NCI-H1105 treated with DMSO at 0.1 percent for 48 hours (cell line): Measurements from ENCODE around the gene WRAP73.

Experiments
- DNase-seq: peaks from one replicate; lab custom pipeline; 2025; lab: John Stamatoyannopoulos, UW

Gene WRAP73

GRCh38 chr1:3646596-3646995, 3.3 kb downstream of the WRAP73 start:
- DNase-seq = no peak

DNA sequence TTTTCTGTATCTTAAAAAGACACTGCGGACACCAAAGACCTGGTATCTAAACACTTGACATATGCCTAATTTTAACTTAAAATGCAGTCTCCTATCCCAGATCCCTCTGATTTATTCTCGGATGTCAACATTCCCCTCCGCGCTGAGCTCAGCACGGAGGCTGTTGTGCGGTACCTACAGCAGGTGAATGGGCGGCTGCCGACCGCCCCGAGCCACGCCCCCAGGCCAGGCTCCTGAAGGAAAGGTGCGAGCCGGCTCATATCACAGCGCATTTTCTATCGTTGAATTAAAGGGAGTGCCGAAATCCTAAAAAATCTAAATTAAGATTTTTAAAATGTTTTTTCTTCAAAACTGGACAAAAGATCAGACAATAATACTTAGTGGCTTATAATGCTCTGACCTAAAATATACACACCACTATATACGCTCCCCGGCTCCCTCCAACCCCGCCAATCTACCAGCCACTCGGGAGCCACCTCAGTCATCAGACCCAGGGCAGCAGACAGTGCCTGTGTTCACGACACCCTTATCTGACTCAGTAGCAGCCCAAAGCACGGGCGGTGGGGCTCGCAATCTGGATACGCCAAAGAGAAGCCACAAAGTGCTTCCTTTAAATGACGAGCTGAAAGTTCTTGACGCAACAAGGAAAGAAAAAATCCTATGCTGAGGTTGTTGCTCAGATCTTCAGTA, 4.1 kb downstream of the WRAP73 start:
- DNase-seq = no peak

DNA sequence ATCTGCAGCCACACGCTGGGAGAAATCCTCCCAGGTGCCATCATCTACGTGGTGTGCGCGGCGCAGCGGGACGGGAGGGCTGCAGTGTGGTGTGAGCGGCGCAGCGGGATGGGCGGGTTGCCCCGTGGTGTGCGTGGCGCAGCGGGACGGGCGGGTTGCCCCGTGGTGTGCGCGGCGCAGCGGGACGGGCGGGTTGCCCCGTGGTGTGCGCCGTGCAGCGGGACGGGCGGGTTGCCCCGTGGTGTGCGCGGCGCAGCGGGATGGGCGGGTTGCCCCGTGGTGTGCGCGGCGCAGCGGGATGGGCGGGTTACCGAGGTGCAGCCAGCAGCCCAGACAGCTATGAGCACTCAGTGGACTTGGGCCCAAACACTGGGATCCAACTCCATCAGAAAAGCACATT, 4.7 kb downstream of the WRAP73 start:
- no peak for DNase-seq

DNA sequence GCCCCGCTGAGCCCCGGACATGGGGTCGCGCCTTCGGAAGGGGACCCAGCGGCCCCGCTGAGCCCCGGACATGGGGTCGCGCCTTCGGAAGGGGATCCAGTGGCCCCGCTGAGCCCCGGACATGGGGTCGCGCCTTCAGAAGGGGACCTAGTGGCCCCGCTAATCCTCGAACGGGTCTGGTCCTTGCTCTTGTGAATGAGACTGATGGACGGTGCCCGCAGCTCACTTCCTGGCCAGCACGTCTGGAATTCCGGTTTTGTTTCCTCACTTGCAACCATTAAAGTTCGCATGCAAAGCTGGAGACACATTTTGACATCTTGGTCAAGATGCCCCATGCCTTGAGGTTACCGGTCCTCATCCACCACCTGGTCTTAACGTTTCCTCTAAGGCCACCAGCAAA, 5.6 kb downstream of the WRAP73 start:
- DNase-seq = no peak

DNA sequence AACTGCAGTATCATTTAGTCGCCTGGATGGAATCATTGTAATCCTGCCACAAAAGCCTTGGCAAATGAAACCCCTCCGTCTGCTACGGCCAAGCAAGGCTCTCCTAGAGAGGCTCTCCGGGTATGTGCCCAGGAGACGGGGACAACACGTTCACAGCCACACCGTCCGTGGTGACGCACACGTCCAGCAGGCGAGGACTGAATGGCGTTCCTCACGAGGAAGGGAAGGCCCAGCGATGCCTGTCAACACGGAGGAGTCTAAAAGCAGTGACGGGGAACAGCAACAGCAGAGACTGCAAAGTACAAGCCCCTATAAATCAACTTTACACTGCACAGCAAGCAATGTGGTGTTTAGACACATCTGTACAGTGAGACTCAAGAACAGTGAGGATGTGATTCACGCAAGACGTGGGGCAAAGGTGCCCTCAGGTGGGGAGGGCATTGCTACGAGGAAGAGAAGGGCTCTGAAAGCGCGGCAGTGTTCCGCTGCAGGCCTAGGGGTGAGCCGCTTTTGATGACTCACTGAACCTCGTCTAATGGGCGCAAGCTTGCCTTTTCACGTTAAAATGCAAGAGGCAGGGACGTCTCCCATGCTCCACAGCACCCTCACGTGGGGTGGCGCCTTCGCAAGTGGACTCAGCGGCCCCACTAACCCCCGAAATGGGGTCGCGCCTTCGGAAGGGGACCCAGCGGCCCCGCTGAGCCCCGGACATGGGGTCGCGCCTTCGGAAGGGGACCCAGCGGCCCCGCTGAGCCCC, 6.8 kb downstream of the WRAP73 start:
- DNase-seq = no peak

- DNase-seq = no peak
Measured at GRCh38 chr1:3641816-3642215, 8.1 kb downstream of the WRAP73 start.

GRCh38 chr1:3641046-3641760, 8.7 kb downstream of the WRAP73 start:
- no peak for DNase-seq

- DNase-seq = no peak
Measured at GRCh38 chr1:3640121-3640837, 9.6 kb downstream of the WRAP73 start.

DNA sequence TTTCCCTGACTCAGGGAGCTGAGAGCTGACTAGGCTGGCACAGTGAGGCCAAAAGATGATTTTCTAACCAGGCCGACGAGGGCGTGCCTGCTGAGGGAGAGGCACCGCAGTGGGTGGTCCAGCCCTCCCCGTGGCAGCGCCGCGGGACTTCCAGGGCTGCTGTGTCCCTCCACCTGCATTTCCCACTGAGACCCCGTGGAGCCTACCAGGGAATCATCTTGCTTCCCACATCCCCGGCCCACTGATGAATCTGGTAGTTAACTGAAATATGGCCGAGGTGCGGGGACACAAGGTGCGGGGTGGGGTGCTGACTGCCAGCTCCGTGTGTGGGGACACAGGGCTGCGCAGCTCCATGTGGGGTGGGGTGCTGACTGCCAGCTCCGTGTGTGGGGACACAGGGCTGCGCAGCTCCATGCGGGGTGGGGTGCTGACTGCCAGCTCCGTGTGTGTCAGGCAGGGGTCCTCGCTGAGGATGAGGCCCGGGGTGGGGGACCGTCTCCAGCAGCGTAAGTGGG, 10.4 kb downstream of the WRAP73 start:
- DNase-seq = no peak

GRCh38 chr1:3638676-3639075, 11.2 kb downstream of the WRAP73 start:
- DNase-seq = no peak

DNA sequence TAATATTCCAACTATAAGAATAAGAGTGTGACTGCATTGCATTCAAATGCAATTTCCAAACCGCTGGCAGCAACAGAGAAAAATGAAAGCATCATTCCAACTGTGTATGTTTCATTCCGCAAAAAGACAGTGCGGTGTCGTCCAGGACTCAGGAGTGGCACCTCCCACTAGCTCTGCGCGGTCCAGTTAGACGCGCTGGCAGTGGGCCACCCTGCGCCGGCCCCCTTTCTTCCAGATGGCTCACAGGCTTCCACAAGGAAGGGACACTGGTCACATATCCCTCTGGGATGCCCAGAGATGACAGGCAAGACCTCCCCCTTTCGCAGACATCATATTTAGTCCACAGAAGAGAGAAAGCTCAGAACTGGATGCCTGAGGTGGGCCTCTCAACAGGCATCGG, 11.9 kb downstream of the WRAP73 start:
- no peak for DNase-seq

DNA sequence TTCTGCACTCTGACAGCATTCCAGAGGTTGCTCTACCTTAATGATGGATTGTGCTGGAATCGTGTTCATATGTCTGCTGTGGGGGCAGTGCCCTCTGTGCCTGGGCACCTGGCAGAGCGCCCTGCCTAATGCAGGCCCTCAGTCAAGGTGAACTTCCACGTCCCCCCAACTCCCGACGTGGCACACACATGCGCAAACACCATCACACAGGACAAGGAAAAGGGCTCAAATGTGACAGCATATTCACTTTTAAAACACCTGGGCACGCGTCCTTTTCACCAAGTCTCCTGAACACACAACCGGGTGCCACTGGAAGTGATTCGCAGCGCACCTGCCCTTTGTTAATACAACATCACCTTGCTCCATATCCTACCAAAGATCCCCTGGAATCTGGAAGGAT, 13.4 kb downstream of the WRAP73 start:
- DNase-seq = no peak

DNA sequence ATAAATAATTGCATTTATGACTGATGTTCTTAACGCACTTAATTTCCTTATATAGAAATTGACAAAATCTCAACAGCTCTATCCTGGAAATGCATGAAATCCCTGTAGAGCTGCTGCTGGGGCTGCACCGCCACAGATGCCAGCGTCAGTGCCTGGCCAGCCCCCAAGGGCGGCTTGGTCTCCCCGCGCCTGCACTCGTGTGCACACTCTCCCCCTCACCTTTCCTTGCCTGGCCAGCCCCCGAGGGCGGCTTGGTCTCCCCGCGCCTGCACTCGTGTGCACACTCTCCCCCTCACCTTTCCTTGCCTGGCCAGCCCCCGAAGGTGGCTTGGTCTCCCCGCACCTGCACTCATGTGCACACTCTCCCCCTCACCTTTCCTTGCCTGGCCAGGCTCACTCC, 13.8 kb downstream of the WRAP73 start:
- DNase-seq = no peak

DNA sequence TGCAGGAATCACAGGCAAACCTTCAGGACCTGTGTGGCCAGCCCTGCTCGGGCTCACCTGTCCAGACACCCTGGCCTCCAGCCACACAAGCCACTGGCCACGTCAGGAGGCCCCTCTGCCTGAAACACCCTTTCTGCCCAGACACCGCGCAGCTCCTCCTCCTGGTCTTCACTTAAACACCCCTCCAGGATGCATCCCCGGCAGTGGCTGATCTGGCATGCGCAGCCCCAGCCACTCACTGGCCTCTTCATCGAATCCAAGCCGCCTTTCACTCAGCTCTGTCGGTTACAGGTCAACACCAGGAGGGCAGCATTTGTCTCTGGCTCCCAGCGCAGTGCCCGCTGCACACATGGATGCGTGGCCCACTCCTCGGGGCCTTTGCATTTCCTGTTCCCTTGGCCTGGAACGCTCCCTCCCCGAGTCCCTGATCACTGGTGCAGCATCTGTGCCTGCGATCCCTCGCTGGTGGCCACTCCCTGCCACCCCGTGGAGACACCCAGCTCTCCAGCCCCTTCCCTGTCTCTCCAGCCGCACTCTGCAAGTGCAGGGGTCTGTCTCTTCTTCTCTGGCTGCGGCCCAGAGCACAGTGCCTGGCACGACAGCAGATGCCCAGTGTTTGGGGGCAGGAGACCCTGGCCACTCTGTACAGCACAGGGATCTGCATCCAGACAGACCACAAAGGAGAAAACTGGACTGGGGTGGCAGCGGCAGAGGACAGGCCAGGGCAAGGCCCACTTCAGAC, 15.7 kb downstream of the WRAP73 start:
- DNase-seq = no peak

- DNase-seq = no peak
Measured at GRCh38 chr1:3633344-3634058, 16.4 kb downstream of the WRAP73 start.

GRCh38 chr1:3632716-3633343, 17.1 kb downstream of the WRAP73 start:
- DNase-seq = no peak

DNA sequence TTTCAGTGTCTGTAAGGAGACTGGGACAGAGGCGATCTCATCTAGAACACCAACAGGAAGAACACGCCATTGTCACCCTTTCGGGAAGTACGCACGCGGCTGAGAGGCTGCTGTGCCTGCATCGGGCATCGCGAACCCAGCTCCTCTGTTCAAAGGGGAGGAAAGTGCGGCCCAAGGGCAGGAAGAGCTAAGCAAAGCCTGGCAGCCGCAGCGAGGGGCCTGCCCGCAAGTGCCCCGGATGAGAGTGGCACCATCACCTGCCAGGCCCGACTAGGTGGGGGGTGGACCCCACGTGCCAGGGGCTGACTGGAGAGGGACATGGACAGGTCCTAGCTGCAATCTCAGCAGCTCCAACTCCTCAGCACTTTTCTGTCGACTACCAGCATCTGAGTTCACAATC, 17.6 kb downstream of the WRAP73 start:
- DNase-seq = no peak

GRCh38 chr1:3631320-3632260, 18.3 kb downstream of the WRAP73 start:
- no peak for DNase-seq

DNA sequence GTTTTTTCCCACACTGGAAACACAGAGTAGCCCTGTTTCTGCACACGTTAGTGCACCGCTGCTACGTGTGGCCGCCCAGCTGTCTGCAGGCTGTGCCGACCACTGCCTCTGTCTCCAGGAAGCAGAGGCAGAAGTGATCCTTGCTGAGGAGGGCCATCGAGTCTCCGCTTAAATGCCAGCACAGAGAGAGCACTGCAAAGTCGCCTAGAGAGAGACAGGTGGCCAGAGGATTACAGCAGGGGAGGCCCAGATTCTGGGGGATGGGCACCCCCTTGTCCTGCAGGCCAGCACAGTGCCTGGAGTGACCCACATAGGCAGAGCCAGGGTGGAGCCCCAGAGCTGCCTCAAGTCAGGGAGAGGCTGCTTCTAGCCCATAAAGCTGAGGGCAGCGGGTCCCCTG, 19.0 kb downstream of the WRAP73 start:
- no peak for DNase-seq
